ENCODE results near the gene SLC43A2. TPM values are rescaled to one million over a fixed set of nuclear protein-coding genes. Genes with fewer than 3 reads are reported as not detected.

SLC43A2 gene
- total and polyA plus RNA-seq, 2 of the 13 experiments (the other 11 are each of a cell fraction or from before 2014, with no cell fraction given), result 7.3 to 20.0 TPM

DNA sequence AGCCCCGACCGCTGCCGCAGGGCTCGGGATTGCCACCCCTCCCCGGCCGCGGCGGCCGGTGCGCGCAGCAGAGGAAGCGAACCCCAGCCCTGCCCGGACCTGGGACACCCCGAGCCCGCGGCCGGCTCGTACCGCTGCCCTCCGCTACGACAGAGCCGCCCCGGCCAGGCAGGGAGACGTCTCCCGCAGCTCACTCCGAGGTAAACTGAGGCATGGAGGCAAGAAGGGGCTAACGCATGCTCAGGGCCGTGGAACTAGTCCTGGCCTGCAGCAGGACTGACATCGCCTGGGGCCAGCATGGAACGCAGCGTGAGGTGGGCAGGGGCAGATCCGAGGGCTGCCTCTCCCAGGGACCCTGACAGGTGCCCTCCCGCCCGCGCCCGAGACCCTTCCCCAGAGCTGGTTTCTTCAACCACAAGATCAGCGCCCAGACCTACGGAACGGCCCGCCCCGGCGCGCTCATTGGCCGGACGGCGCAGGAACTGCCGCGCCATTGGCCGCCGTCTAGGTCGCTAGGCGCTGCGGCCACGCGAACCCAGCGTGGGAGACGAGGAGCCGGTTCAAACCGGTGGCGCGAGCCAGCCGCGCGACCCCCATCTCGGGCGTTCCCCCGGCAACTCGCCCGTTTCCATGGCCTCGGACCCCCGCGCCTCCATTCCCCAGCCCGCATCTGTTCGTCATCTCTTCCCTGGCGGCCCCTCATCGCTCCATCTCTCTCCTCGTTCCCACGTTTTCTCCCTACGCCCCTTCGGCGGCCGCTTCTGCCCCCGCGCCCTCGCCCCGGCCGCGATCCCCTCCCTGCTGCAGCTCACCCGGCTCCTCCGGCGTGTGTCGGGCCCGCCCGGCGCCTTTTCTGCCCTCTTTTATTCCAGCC lies at the start of gene SLC43A2 (continued):
- TF ChIP-seq ZNF577 (CRISPR knock-in tag; IDR thresholded peaks at IDR 0.05; ENCODE audit: borderline replicate concordance, low read depth), result no peak
- no peak for TF ChIP-seq GZF1 (CRISPR knock-in tag; IDR thresholded peaks at IDR 0.05)
- TF ChIP-seq TBL1XR1 (IDR thresholded peaks at IDR 0.05; ENCODE audit: borderline replicate concordance, low read length, partially characterized antibody), result no peak
- peak; percentile 37; the same call in 1 of the 2 replicates for TF ChIP-seq ERF (CRISPR knock-in tag; IDR thresholded peaks at IDR 0.05)
- no peak for TF ChIP-seq ZNF224 (CRISPR knock-in tag; IDR thresholded peaks at IDR 0.05)
- TF ChIP-seq, protein P1, sequence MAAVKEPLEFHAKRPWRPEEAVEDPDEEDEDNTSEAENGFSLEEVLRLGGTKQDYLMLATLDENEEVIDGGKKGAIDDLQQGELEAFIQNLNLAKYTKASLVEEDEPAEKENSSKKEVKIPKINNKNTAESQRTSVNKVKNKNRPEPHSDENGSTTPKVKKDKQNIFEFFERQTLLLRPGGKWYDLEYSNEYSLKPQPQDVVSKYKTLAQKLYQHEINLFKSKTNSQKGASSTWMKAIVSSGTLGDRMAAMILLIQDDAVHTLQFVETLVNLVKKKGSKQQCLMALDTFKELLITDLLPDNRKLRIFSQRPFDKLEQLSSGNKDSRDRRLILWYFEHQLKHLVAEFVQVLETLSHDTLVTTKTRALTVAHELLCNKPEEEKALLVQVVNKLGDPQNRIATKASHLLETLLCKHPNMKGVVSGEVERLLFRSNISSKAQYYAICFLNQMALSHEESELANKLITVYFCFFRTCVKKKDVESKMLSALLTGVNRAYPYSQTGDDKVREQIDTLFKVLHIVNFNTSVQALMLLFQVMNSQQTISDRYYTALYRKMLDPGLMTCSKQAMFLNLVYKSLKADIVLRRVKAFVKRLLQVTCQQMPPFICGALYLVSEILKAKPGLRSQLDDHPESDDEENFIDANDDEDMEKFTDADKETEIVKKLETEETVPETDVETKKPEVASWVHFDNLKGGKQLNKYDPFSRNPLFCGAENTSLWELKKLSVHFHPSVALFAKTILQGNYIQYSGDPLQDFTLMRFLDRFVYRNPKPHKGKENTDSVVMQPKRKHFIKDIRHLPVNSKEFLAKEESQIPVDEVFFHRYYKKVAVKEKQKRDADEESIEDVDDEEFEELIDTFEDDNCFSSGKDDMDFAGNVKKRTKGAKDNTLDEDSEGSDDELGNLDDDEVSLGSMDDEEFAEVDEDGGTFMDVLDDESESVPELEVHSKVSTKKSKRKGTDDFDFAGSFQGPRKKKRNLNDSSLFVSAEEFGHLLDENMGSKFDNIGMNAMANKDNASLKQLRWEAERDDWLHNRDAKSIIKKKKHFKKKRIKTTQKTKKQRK (IDR thresholded peaks at IDR 0.05; ENCODE audit: low read length), result no peak
- TF ChIP-seq, protein P2, sequence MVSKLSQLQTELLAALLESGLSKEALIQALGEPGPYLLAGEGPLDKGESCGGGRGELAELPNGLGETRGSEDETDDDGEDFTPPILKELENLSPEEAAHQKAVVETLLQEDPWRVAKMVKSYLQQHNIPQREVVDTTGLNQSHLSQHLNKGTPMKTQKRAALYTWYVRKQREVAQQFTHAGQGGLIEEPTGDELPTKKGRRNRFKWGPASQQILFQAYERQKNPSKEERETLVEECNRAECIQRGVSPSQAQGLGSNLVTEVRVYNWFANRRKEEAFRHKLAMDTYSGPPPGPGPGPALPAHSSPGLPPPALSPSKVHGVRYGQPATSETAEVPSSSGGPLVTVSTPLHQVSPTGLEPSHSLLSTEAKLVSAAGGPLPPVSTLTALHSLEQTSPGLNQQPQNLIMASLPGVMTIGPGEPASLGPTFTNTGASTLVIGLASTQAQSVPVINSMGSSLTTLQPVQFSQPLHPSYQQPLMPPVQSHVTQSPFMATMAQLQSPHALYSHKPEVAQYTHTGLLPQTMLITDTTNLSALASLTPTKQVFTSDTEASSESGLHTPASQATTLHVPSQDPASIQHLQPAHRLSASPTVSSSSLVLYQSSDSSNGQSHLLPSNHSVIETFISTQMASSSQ (IDR thresholded peaks at IDR 0.05; ENCODE audit: low read depth), result no peak
- TF ChIP-seq, protein P2 (CRISPR knock-in tag; IDR thresholded peaks at IDR 0.05; ENCODE audit: borderline replicate concordance), result no peak
- no peak for TF ChIP-seq PITX1 (CRISPR knock-in tag; IDR thresholded peaks at IDR 0.05)
- TF ChIP-seq ZSCAN30 (CRISPR knock-in tag; IDR thresholded peaks at IDR 0.05), result no peak
- no peak for TF ChIP-seq KDM1A (CRISPR knock-in tag; IDR thresholded peaks at IDR 0.05)
- TF ChIP-seq ZNF883 (CRISPR knock-in tag; IDR thresholded peaks at IDR 0.05; ENCODE audit: not compliant biosample characterization), result peak; percentile 76
- TF ChIP-seq MAF1 (CRISPR knock-in tag; IDR thresholded peaks at IDR 0.05; ENCODE audit: borderline replicate concordance), result no peak
- TF ChIP-seq ZNF749 (CRISPR knock-in tag; IDR thresholded peaks at IDR 0.05; ENCODE audit: borderline replicate concordance), result no peak; the same call in 1 of the 2 replicates
- TF ChIP-seq ZKSCAN8 (CRISPR knock-in tag; IDR thresholded peaks at IDR 0.05; ENCODE audit: borderline replicate concordance), result no peak
- TF ChIP-seq, protein P3, sequence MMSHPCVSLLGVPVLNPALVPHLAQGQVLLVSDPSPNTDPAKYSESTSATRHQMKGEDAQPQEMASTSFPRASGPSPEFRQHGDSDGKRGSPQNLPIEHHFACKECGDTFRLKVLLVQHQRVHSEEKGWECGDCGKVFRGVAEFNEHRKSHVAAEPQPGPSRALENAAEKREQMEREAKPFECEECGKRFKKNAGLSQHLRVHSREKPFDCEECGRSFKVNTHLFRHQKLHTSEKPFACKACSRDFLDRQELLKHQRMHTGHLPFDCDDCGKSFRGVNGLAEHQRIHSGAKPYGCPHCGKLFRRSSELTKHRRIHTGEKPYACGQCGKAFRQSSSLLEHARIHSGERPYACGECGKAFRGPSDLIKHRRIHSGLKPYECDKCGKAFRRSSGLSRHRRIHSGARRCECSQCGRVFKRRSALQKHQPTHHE (CRISPR knock-in tag; IDR thresholded peaks at IDR 0.05; ENCODE audit: borderline replicate concordance), result no peak; the same call in 1 of the 2 replicates
- TF ChIP-seq SNAI1 (CRISPR knock-in tag; IDR thresholded peaks at IDR 0.05; ENCODE audit: borderline replicate concordance), result 0 out of 2 replicates have a peak, but pooled peaks have one; percentile 24
- no peak for TF ChIP-seq JUN (CRISPR knock-in tag; IDR thresholded peaks at IDR 0.05)
- TF ChIP-seq, protein P4, sequence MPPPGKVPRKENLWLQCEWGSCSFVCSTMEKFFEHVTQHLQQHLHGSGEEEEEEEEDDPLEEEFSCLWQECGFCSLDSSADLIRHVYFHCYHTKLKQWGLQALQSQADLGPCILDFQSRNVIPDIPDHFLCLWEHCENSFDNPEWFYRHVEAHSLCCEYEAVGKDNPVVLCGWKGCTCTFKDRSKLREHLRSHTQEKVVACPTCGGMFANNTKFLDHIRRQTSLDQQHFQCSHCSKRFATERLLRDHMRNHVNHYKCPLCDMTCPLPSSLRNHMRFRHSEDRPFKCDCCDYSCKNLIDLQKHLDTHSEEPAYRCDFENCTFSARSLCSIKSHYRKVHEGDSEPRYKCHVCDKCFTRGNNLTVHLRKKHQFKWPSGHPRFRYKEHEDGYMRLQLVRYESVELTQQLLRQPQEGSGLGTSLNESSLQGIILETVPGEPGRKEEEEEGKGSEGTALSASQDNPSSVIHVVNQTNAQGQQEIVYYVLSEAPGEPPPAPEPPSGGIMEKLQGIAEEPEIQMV (CRISPR knock-in tag; IDR thresholded peaks at IDR 0.05; ENCODE audit: low read depth), result no peak

Measured in HepG2 (cell line).